ENCODE measurements around the gene LGALS9. TPM values are rescaled to one million over a fixed set of nuclear protein-coding genes. Genes with fewer than 3 reads are reported as not detected.
"Not testable (repeated sequence)": the region's sequence is repeated elsewhere in the genome, so short reads cannot be mapped to it uniquely, and the experiment has no call there.

Gene LGALS9
- total RNA-seq, 1 experiment from 2014 or later, result 113 TPM

- DNase-seq (ENCODE audit: low read depth), result peak; percentile 95
Measured at GRCh38 chr17:27629260-27629659, 1.7 kb upstream of the LGALS9 start.

GRCh38 chr17:27631411-27631760 is 398 bp downstream of the LGALS9 start:
- DNase-seq (ENCODE audit: low read depth), result no peak

DNA sequence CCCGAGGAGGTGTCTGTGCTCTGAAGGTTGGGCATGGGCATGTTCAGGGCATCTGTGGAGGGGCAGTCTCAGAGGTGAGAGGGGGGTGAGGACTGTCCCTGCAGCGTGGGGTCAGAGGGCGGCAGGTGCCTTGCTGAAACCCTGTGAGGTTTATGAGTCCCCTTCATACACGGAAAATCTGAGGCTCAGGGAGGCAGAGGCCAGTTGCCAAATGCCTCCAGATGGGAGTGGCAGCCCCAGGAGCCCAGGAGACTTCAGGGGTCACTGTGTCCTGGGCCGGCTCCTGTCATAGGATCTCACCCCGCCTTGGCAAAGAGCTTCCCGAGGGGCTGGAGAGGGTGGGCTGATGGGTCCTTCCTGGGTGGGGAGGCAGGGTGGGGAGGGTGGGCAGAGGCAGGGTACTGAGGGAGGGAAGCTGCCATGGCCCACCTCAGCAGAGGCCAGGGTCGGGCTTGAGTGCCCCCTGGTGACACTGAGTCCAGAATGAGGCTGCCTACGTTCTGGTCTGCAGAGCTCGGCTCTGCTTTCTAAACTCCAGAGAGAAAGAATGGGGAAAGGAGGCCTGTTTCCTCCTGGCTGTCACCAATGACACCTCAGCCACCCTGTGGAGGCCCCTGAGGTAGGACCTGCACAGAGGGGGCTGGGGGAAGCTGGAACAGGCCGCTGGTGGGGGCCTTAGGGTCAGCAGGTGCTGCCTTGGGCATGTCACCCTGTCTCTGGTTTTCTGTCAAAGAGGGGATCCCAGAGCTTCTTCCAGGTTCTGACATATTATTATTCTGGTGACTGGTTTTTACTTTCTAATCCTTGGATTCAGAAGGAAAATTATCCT is 1.1 kb downstream of the LGALS9 start:
- DNase-seq (ENCODE audit: low read depth), result no peak

DNA sequence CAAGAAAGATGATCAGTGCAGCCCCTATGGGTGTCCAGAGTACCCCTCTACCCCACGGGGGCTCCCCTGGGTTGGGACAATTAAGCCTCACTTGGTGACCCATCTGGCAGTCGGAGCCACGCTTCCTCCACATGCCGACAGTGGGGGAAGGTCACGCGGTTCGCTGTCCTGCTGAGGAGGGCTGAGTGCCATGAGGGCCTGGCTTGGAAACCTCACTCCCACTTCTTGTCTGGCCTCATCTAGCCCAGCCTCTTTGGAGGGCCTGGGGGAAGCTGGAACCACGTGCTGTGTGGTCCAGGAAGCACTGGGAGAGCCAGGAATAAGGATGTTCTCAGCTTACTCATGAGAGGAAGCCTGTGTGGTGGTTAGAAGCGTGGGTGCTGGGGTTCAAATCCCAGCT is 1.8 kb downstream of the LGALS9 start:
- peak; percentile 63 for DNase-seq (ENCODE audit: low read depth)

- DNase-seq (ENCODE audit: low read depth), result no peak
Measured at GRCh38 chr17:27633312-27634025, 2.5 kb downstream of the LGALS9 start.

DNA sequence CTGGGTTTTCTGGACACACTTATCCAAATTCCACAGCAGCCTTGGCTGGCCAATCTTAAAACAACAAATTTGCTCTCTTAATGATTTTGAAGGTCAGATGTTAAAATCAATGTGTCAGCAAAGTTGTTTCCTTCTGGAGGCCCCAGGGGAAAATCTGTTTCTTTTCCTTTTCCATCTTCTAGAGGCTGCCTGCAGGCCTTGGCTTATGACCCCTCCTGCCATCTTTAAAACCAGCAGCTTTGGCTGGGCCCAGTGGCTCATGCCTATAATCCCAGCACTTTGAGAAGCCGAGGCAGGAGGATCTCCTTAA is 3.0 kb downstream of the LGALS9 start:
- DNase-seq (ENCODE audit: low read depth), result no peak

GRCh38 chr17:27634776-27635175 is 3.8 kb downstream of the LGALS9 start:
- DNase-seq (ENCODE audit: low read depth), result no peak

GRCh38 chr17:27635275-27635823 is 4.4 kb downstream of the LGALS9 start:
- no peak for DNase-seq (ENCODE audit: low read depth)

DNA sequence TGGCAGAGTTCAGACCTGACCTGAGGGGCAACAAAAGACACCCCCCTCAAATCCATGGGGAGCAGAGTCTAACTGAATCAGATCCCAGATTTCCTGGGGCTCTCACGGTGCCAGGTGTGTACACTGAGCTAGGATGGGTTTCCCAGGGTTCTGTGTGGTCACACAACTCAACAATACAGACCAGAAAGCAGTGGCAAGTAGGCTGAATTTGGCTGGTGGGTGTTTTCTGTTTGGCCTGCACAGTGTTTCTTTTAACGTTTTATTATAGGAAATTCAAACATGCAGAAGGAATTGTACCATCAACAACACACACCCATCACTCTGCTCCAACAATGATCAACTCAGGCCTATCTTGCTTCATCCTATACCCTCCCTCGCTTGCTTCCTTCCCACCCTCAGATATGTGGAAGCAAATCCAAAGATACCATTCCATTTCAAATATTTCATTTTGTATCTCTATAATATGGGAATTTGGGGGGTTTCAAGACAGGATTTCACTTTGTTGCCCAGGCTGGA is 5.1 kb downstream of the LGALS9 start:
- not testable (repeated sequence) for DNase-seq (ENCODE audit: low read depth)

DNA sequence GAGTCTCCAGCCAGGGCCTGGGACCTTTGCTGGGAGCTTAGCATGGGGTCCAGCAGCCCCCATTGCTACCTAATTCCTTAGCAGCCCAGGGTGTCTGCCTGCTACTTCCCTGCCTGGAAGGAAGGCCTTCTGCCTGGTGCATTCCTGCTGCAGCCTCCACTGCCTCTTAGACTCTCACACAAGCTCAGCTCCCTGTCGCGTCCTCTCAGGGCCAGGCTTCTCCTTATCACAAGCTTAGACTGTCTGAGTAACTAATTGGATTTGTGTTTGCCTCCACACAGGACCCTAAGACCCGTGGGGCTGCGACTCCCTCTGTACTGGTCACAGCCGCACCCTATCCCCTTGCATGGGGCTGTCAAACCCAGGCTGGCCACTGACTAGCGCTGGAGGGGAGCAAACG is 6.8 kb downstream of the LGALS9 start:
- not testable (repeated sequence) for DNase-seq (ENCODE audit: low read depth)

- DNase-seq (ENCODE audit: low read depth), result not testable (repeated sequence)
Measured at GRCh38 chr17:27638415-27638914, 7.5 kb downstream of the LGALS9 start.

- no peak for DNase-seq (ENCODE audit: low read depth)
Measured at GRCh38 chr17:27640790-27641189, 9.8 kb downstream of the LGALS9 start.

GRCh38 chr17:27644586-27644985 is 13.6 kb downstream of the LGALS9 start:
- DNase-seq (ENCODE audit: low read depth), result no peak

DNA sequence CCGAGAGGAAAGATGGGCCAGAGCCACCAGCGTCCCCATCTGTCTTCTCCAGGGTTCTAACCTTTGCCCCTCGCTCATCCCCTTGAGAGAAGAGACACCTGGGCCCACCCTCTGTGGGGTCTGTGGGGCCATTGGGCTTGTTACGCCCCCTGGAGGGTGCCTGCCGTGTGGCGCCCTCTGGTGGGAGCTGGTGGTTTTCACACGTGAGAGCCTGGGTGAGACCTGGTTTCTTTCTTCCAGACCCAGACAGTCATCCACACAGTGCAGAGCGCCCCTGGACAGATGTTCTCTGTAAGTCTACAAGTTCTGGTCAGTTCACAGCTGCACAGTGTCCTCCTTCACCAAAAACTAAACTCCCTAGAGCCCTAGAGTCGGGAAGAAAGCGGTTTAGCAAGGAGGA is 14.6 kb downstream of the LGALS9 start:
- not testable (repeated sequence) for DNase-seq (ENCODE audit: low read depth)

GRCh38 chr17:27646232-27646631 is 15.2 kb downstream of the LGALS9 start:
- no peak for DNase-seq (ENCODE audit: low read depth)

GRCh38 chr17:27647765-27648164 is 16.8 kb downstream of the LGALS9 start:
- no peak for DNase-seq (ENCODE audit: low read depth)

DNA sequence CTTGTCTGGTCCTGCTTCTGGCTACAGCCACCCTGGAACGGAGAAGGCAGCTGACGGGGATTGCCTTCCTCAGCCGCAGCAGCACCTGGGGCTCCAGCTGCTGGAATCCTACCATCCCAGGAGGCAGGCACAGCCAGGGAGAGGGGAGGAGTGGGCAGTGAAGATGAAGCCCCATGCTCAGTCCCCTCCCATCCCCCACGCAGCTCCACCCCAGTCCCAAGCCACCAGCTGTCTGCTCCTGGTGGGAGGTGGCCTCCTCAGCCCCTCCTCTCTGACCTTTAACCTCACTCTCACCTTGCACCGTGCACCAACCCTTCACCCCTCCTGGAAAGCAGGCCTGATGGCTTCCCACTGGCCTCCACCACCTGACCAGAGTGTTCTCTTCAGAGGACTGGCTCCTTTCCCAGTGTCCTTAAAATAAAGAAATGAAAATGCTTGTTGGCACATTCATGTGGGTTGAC is 18.2 kb downstream of the LGALS9 start:
- peak; percentile 18 for DNase-seq (ENCODE audit: low read depth)

GRCh38 chr17:27649929-27650328 is 18.9 kb downstream of the LGALS9 start:
- DNase-seq (ENCODE audit: low read depth), result no peak

GRCh38 chr17:27650836-27651235 is 19.8 kb downstream of the LGALS9 start:
- no peak for DNase-seq (ENCODE audit: low read depth)

DNA sequence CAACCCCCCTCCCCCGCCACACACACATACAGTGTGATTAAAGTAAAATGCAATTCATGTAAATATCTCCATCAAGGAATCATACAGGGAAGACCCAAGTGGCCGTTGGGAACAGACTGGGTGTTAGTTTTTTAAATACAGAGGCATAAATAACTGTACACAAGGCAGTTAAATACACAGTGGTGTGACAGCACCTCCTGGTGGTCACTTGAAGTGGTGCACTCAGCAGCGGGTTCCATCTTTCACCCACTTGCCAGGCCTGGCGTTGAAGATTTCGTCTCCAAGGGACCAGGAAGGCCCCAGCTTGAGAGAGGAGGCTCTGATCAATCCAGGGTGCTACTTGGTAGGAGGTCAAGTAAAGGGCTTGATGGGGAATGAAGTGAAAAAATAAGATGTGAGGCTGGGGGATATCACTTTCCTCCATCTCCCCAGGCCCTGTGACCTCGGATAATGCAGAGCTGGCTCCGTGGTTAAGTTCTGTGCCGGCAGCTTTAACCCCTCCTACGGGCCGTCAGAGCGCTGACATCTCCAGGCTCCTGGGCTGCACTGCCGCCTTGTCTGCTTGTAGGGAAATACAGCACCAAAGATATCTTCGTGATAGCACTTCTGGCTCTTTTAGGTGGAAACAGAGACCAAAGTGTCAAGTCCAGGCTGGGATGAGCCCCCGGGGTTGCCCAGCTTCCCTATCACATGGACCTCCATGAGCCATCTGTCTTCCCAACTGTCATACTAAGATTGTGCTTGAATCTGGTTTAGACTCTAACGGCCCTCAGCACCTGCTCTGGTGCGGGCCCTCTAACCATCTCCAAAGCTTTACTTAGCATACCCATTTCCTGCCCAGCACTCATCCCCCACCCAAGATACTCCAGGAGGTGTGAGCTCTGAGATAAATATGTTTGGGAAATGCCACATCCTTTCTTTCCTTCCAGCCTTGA is 20.7 kb downstream of the LGALS9 start:
- peak; percentile 42 for DNase-seq (ENCODE audit: low read depth)

GRCh38 chr17:27653449-27653971 is 22.5 kb downstream of the LGALS9 start:
- not testable (repeated sequence) for DNase-seq (ENCODE audit: low read depth)
